ENCODE data around the gene ATP1B4.

DNA sequence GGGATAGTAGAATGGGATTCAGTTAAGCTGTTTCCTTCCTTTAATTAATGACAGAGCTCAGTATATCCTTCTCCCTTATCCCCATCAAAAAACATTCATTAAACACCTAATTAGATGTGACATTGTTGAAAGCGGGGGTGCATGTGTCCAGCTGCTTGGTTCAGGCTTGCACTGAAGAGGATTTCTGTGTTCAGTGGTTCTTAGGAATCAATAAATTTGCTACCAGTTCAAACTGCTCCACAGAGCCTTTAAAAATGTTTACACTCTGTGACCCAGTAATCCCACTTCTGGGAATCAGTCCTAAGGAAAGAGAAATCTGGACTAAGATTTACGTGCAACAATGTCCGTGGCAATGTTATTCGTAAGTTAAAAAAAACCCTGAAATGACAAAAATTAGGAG is 43.5 kb upstream of the ATP1B4 start:
- no peak for TF ChIP-seq REST (IDR thresholded peaks at IDR 0.05; ENCODE audit: low read depth, low read length)
- TF ChIP-seq, protein P1, sequence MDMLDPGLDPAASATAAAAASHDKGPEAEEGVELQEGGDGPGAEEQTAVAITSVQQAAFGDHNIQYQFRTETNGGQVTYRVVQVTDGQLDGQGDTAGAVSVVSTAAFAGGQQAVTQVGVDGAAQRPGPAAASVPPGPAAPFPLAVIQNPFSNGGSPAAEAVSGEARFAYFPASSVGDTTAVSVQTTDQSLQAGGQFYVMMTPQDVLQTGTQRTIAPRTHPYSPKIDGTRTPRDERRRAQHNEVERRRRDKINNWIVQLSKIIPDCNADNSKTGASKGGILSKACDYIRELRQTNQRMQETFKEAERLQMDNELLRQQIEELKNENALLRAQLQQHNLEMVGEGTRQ (IDR thresholded peaks at IDR 0.05; ENCODE audit: borderline replicate concordance, low read depth, low read length) = no peak
- no peak for TF ChIP-seq TCF12 (IDR thresholded peaks at IDR 0.05)
- TF ChIP-seq CTCF (IDR thresholded peaks at IDR 0.05) = no peak
- no peak for TF ChIP-seq POLR2AphosphoS5 (IDR thresholded peaks at IDR 0.05; ENCODE audit: low read depth, low read length)
- TF ChIP-seq RAD21 (IDR thresholded peaks at IDR 0.05; ENCODE audit: low read length) = no peak
- no peak for TF ChIP-seq JUND (IDR thresholded peaks at IDR 0.05)
- no peak for TF ChIP-seq NRF1 (IDR thresholded peaks at IDR 0.05; ENCODE audit: low read depth, low read length)
